GM19467 (cell line): ENCODE results near the gene GYS2.
"Not testable (repeated sequence)": the region's sequence is repeated elsewhere in the genome, so short reads cannot be mapped to it uniquely, and the experiment has no call there.

Source experiments
- ATAC-seq: cut with Tn5 transposase; IDR thresholded peaks from one replicate; pipeline ENCODE4 v1.9.1; 2021; ENCODE audit warnings: mild to moderate bottlenecking, moderate library complexity; ENCODE audit not compliant: unreplicated experiment

GYS2 gene

DNA sequence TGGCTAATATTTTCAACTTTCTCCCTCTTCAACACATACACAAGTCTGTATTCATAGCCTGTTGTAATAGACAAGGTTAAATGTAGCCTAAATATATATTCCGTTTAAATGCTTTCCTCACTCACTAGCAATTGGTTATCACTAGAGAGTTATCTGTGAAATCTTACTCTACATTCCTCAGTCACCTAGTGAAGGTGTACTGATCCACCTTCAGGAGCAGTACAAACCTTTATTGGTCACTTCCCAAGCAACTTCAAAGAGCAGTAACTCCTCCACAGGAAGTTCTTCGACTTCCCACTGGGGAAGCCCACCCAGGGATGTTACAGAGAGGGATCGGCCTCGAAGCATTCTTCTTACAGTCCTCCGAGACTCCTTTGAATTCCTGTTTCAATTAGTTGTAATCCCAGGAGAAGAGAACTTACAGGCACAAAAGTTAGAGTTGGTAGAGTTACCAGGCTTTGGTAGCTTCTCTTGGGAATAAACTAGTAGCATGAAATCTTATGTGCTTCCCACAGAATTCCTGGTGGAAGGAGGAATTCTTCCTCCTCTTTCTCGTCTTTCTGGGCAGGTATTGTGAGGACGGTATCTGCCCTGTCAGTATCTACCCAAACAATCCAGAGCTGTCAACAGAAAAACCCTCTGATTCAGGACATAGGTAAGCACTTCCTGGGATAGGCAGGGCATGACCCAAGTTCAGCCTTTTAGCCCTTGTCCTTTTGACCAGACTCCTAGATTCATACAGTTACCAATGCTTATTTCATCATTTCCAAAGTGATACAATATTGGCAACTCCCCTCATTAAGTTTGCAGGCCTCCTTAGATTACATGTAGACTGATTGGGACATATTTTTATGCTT is at the start of gene GYS2:
GYS2 (minus strand) TSS at position 603 of the 857 bp plus-strand sequence; CDS start at position 348, 255 bp downstream.
- no peak for ATAC-seq

DNA sequence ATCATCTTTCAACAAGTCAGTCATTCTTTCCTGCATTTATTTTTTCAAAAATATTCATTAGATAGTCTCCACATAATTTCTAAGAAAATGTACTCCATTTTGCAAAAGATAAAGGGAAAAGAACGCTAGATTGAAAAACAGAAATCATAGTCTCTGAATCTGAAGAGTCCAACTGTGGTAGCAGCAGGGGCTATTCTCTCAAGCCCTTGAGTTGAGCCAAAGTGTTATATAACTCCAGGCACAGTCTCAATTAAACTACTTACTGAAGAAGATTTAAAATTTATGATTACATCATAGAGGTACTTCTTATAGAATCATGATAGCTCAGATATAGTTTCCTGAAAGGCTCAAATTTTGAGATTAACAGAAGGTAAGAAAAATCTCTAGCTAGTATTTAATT is 47.2 kb upstream of the GYS2 start:
- ATAC-seq = no peak

DNA sequence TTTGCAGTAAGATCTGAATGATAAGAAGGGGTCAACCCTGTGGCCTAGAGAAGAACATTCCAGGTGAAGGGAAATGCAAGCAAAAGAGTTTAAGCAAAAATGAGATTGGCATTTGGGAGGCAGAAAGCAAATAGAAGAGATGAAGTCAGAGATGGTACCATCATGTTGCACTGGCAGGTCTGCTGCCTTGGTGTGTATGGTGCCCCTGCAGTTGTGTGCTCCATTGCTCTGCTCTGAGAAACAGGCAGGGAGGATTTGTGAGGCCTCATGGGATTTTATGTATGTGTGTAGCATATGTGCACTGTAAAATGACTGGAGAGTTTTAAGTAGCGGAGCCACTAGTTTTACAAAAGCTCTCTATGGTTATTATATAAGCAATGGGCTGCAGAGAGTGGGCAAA is 46.4 kb upstream of the GYS2 start:
- no peak for ATAC-seq

DNA sequence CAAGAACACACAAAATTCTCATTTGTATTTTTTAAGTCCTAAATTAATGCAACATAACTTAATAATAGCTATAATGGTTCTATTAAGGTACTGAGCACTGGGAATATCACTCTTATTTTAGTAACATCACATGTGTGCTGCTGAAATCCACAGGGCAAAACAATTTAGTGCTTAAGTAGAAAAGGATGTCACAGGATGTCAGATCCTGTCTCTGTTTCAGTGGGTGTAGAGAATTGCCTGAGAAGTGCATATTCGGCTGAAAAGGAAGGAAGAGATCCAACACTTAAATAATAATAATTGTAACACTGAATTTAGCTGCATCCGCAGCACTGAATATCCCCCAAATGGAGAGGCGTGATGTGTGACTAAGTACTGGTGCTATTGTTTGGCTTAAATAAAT is 44.4 kb upstream of the GYS2 start:
- ATAC-seq = no peak

DNA sequence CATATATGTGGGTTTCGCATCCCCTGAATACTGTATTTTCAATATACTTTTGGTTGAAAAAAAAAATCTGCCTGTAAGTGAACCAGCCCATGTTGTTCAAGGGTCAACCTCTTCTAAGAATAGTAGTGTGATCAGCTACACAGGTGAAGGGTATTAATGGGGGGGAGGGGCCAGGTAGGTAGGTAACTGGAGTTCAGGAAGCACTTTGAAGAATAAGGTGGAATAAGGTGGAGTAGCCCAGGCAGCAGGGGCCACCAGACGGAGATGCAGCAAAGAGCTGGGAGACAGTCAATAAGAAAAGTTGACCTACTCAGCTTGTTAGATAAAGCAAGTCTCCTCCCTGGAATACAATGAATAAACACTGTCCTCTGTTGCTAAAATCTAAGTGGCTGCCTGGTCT is 43.7 kb upstream of the GYS2 start:
- ATAC-seq = no peak

DNA sequence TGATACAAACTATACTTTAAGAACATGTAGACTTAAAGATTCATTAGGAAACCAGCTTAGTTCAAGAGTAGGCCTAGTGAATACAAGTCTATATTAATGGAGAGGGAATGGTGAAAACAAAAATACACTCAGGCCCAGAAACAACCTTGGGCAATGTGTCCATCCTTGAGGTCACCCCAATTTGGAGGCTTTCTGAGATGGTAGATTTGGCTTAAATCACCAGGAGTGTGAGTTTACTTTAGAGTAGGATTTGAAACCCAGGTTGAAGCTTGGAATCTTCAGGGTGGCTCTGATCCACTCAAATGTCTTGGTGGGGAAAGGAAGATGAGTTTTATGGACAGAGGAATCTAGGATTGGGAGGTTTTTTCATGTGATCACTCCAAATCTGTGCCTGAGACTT is 42.5 kb upstream of the GYS2 start:
- ATAC-seq = no peak

DNA sequence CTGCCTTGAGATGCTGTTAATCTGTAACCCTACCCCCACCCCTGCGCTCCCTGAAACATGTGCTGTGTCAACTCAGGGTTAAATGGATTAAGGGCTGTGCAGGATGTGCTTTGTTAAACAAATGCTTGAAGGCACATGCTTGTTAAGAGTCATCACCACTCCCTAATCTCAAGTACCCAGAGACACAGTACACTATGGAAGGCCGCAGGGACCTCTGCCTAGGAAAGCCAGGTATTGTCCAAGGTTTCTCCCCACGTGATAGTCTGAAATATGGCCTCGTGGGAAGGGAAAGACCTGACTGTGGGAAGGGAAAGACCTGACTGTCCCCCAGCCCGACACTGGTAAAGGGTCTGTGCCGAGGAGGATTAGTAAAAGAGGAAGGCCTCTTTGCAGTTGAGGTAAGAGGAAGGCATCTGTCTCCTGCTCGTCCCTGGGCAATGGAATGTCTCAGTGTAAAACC is 40.4 kb upstream of the GYS2 start:
- not testable (repeated sequence) for ATAC-seq

DNA sequence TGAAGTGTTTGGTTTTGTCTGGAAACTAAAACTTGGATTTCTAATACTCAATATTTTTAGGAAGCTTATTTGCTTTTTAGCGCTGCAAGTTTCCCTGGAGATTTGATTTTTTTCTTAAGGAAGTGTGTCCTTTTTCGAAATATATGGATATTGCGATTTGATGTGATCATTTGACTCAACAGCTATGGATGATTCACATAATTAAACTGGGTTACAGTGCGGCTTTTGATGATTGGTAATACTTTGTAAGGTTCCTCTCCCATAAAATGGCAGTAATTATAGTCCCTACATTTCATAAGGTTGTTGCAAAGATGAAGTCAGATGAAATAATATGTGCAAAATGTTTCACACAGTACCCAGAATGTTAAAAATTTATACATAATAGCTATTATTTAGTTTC is 39.9 kb upstream of the GYS2 start:
- ATAC-seq = no peak

DNA sequence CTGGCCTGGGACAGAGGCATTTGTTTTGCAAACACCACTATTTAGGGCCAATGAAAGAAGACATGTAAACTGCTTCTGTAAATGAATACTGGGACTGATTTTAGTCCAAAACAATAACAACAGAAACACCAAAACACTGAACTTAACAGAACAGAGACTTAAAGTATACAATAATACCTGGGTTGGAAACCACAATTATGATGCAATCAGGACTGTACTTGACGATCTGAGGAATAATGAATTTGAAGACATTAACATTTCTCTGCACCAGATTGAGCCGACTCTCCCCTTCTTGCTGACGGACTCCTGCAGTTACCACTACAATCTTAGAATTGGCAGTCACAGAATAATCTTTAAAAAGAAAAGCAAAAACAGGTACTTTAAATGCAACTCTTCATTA is 39.1 kb upstream of the GYS2 start:
- ATAC-seq = no peak

DNA sequence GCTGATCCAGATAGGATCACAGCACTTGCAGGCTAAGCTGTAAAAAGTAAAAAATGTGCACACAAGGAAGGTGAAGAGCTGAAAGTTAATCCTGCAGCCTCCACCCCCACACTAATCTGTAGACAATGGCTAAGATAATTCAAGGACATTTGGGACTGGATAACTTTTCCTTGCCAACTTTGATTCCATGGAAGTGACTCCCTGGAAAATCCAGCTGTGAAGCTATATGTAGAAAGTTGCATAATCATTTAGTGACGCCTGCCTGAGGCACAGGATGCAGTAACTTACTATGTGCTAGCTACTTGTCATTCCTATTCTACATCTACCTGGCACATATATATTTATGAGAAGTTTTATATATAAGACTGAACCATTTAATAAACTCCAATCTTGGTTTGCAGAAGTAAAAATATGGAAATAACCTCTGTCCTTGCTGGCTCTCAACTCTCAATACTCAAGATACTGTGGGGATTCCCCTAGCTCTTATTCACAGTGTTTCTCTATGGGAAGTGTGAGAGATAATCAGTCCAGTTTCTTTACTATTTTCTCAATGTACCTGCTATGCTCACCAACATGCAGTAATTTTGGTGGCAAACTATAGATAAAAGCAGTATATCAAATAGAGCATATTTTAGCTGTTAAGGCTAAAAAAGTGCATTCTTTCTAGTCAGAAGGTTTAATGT is 38.2 kb upstream of the GYS2 start:
- ATAC-seq = peak; percentile 52

DNA sequence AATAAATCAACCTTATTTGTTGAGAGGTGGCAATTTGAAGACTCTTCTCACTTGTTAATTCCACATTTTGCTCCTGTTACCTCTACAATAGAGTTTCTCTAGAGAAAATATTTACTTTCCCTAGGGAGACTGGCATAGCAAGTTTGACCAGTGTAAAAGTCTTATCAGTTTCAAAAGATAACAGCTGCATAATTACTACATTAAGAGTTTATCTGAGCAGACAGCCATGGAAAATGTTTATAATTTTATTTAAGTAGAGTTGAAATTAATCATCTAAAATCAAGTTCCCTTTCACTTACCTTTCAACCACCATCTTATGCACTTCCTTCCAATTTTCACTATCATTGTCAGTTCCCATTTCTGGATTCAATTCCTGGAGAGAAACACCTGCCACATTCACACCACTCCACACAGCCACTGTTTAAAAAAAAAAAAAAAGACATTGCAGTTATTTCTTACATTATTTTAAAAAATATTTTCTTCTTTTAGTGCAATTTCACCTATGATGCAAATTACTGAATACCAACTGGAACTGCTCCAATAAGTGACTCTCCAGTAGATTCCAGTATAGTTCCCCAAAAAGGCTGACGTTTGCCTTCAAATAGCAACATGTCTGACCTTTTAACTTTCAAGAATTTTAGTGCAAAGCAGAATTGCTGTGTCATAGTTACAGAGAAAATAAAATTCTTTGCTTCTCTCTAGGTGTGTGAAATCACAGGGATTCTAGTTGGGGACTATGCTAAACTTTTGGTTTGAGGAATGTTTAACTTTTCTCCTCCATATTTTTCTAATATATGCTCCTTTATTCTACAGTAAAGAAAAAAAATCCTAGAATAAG is 33.6 kb upstream of the GYS2 start:
- ATAC-seq = no peak

DNA sequence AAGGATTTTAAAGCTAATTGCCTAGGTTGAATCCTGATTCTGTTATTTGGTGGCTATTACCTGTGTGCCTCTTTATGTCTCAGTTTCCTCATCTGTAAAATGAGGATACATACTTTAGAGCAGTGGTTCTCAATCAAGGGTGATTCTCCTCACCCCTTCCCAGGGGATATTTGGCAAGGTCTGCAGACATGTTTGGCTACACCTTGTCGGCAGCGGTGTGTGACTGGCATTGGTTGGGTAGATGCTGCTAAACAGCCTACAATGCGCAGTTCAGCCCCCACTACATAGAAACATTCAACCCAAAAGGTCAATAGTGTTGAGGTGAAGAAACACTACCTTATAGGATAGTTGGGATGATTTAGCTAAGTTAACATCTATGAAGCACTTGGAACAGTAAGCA is 29.6 kb upstream of the GYS2 start:
- ATAC-seq = no peak

DNA sequence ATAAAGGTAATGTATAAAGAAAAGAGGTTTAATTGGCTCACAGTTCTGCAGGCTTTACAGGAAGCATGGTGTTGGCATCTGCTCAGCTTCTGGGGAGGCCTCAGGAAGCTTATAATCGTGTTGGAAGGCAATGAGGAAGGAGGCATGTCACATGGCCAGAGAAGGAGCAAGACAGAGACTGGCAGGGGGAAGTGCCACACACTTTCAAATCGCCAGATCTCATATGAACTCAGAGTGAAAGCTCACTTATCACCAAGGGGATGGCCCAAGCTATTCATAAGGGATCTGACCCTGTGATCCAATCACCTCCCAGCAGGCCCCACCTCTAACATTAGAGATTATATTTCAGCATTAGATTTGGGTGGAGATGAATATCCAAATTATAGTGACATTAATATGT is 26.7 kb upstream of the GYS2 start:
- ATAC-seq = no peak

DNA sequence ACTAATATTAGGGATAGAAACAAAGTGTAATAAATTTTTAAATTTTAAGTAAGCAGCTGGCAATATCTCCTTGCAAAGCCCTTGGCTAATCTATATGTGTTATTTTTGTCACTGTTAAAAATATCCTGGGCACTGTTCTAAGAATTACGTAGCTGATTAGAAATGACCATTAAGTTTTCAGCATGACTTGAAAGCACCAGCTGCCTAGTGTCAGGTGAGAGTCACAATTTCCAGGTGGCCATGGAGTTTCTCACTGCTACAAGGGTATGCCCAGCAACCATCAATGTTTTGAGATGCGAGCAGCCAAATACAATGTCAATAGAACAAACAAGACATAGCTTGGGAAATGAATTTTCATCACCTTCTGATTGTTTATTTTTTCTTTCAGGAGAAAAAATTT is 23.3 kb upstream of the GYS2 start:
- ATAC-seq = no peak

DNA sequence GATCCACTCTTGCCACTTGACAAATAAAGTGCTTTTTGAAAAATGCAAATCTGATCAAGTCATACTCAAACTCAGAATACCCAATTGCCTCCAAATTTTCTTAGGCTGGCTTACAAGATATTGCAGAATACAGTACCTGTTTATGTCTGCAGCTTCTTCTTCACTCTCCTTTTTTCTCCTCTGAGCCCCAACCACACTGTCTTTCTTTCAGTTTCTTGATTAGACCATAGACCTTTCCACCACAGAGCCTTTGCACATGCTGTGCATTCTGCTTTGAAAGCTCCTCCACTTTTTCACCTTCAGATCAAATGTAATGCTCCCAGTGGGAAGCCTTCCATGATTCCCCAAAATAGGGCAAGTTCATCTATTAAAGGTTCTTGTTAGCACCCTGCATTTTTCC is 13.9 kb upstream of the GYS2 start:
- no peak for ATAC-seq

DNA sequence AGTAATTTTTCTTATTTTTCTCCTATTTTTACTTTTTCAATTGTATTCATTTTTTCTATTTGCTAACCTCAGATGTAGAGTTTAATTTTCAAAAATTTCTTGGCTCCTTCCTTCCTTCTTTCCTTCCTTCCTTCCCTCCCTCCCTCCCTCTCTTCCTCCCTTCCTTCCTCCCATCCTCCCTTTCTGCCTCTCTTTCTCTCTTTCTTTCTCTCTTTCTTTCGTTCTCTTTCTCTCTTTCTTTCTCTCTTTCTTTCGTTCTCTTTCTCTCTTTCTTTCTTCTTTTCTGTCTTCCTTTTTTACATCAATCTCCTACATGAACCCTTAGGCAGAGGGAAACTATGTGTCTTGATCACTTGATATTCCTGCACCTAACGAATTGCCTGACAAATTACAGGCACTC is 12.4 kb upstream of the GYS2 start:
- no peak for ATAC-seq

DNA sequence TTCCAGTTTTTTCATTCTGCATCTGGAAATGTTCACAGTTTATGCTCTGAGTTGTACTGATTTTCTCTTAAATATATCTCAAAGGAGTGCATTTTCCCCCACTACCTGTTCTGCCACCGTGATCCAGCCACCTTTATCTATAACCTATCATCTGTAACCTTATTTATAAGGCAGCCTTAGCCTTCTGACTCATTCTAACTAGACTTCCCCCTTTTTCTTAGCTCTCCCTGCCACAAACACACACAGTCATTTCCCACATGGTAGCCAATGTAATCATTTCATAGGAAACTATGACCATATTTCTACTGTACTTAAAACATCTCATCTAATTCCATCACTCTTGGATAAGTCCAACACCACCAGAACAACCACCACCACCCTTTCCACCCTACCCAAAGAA is 10.8 kb upstream of the GYS2 start:
- ATAC-seq = no peak

DNA sequence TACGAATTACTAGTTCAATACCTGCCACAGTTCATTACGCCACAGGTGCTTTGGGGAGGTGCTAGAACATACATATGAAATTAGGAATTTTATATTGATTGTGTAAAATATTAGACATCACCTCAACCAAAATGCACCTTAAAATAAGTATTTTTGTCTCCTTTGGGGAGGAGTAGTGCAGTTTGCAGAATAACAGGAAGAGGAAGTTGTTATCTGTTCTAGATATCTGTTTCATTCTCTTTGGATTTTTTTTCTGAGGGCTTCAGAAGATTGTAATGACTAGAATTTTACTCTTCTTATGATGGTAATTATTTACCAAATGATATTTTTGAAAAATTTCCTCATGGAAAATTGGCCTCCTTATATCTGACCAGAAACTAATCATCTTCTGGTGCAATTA is 9.9 kb upstream of the GYS2 start:
- no peak for ATAC-seq

DNA sequence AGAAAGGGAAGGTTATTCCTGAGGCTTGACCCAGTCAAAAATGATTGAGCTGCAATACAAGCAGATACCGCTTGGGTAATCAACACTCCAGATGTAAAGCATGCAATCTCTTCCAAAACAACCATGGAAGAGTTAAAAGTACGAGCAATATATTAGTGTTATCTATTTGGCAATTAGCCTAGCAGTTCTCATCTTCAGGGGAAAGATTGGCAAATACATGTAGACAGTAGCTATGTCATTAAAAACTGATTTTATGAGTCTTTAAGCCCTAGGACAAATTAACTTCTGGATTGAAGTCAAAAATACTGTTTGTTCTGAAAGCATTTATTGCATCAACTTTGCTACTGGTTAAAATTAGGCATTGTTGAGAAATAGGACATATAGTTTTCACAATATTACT is 9.3 kb upstream of the GYS2 start:
- ATAC-seq = no peak

DNA sequence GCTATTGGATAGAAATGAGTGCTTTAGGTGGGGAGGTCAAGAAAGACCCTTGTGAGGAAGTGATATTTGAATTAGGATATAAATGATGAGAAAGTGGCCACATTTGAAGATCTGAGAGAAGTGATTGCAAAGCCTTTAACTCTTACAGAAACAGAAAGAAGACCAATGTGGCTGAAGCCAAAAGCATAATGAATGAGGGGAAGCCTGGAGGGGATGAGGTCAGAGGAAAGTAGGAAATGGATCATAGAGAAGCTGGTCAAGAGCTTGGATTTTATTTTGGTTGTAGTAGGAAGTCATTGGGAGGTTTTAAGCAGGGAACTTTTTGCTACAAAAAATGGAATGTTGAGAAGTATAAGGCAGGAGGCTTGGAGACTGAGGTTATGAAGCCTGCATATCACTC is 3.5 kb upstream of the GYS2 start:
- no peak for ATAC-seq

DNA sequence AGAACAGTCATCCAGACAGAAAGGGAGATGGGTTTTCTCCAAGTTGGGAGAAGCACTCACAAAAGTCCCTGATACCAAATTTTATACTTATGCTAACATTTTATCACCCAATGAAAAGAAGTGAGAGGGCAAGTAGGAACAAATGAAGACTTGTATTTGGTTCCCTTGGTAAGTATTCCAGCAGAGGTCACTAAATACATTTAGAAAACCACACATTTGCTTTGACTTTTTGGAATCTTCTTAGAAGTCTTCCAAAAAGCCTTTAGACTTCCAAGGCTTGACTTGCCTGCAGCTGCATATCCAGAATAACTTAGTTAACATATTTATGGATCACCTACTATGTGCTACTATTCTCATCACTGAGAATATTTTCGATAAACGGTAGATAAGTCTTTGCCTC is 3.1 kb upstream of the GYS2 start:
- no peak for ATAC-seq

DNA sequence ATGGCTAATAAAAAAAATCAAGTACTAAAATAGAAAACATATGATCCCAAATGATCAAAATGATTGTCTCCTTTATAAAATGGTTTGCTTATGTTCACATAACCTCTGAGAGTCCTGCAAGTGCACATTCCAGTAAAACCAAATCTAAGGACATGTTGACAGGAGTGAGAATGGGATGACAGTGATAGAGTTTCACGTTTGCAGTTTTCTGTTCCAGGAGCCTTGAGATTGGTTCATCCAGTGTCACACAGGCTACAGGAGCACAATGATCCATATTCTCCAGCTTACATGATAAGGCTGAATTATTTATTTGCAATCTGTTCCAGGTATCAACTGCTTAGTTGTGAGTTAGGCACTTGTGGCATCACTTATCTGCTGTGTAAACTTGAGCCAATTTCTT is 1.5 kb upstream of the GYS2 start:
- no peak for ATAC-seq
